HL-60 (cell line): ENCODE results near the gene SLC25A52.

Experiments
- POLR2AphosphoS5 ChIP-seq: IDR thresholded peaks from 2 replicates; pipeline ENCODE4 v1.6.1; 2012; ENCODE audit warnings: low read depth
- SPI1 ChIP-seq: IDR thresholded peaks from 2 replicates; pipeline ENCODE4 v1.6.1; 2012; ENCODE audit warnings: low read depth, mild to moderate bottlenecking, borderline replicate concordance
- TF ChIP-seq, protein P1 (sequence below): IDR thresholded peaks from one replicate; pipeline ENCODE4 v1.5.1; 2011; ENCODE audit warnings: low read length, control low read depth, inconsistent platforms; ENCODE audit not compliant: insufficient read depth

DNA sequence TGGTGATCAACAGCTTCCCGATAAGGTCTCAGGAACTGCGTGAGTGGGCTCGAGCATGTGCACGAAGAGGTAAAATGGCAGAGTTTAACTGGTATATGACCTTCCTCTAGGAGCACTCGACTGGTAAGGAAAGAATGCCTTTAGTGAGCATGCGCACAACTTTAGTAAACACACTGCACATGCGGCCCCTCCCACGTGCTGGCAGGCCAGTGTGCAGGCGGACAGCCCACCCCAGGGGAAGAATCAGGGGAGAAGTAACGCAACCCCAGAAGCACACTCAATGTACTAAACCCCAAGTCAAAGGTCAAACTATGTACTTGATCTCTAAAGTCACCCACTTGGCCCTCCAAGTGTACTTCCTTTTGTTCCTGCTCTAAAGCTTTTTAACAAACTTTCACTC is 28.7 kb upstream of the SLC25A52 start:
- TF ChIP-seq, protein P1, sequence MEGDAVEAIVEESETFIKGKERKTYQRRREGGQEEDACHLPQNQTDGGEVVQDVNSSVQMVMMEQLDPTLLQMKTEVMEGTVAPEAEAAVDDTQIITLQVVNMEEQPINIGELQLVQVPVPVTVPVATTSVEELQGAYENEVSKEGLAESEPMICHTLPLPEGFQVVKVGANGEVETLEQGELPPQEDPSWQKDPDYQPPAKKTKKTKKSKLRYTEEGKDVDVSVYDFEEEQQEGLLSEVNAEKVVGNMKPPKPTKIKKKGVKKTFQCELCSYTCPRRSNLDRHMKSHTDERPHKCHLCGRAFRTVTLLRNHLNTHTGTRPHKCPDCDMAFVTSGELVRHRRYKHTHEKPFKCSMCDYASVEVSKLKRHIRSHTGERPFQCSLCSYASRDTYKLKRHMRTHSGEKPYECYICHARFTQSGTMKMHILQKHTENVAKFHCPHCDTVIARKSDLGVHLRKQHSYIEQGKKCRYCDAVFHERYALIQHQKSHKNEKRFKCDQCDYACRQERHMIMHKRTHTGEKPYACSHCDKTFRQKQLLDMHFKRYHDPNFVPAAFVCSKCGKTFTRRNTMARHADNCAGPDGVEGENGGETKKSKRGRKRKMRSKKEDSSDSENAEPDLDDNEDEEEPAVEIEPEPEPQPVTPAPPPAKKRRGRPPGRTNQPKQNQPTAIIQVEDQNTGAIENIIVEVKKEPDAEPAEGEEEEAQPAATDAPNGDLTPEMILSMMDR = no peak
- TF ChIP-seq SPI1 (no peak), POLR2AphosphoS5 (no peak)
